HEK293 (cell line): Measurements from ENCODE around the gene APOL3.

Experiments used
- CTCF ChIA-PET: fragments of 350-600 bp; formaldehyde crosslinking; extraction: SDS; loops from one replicate; lab custom pipeline; 2021; ENCODE audit warnings: antibody characterized with exemption; lab: Yijun Ruan, JAX
- POLR2A ChIA-PET: fragments of 300-600 bp; formaldehyde crosslinking; extraction: SDS; loops from one replicate; lab custom pipeline; 2020; ENCODE audit warnings: antibody characterized with exemption, inconsistent platforms; lab: Yijun Ruan, JAX
- H3K27ac ChIP-seq: fragments of 200-500 bp; sonication (Bioruptor generic); 2 replicates; pipeline ENCODE4 v1.5.1; 2014; ENCODE audit warnings: low read depth, low read length, control low read depth, inconsistent platforms; ENCODE audit errors: extremely low read depth
- H3K36me3 ChIP-seq, 2 experiments: fragments of 200-500 bp in 1 of 2; sonication (Bioruptor generic) in 1 of 2; 1 replicate in 1 of 2; 2 replicates in 1 of 2; pipeline ENCODE4 v1.5.1; 2014 to 2017; ENCODE audit warnings: inconsistent platforms in 2 of 2, low read length in 2 of 2; ENCODE audit not compliant: control insufficient read depth in 2 of 2, insufficient read depth in 1 of 2
- H3K4me1 ChIP-seq: fragments of 200-500 bp; sonication (Bioruptor generic); 2 replicates; pipeline ENCODE4 v1.5.1; 2014; ENCODE audit warnings: mild to moderate bottlenecking, low read length, inconsistent platforms; ENCODE audit not compliant: control insufficient read depth, insufficient read depth
- H3K4me3 ChIP-seq: 2 replicates; pipeline ENCODE4 v1.5.1; 2011; ENCODE audit warnings: low read depth, mild to moderate bottlenecking, control low read depth, low read length, moderate library complexity
- H3K9me3 ChIP-seq: fragments of 200-500 bp; sonication (Bioruptor generic); 2 replicates; pipeline ENCODE4 v1.5.1; 2014; ENCODE audit warnings: low read depth, low read length, inconsistent platforms; ENCODE audit not compliant: control insufficient read depth, insufficient read depth
- KLF8 ChIP-seq: fragments of 450-650 bp; formaldehyde crosslinking; IDR thresholded peaks from 2 replicates; pipeline ENCODE4 v1.5.1; 2016; ENCODE audit warnings: missing biosample characterization, missing genetic modification characterization
- ZFP37 ChIP-seq: fragments of 450-650 bp; formaldehyde crosslinking; IDR thresholded peaks from 2 replicates; pipeline ENCODE4 v1.5.1; 2016; ENCODE audit warnings: missing biosample characterization, missing genetic modification characterization
- ZNF10 ChIP-seq: fragments of 450-650 bp; formaldehyde crosslinking; IDR thresholded peaks from 2 replicates; pipeline ENCODE4 v1.5.1; 2017; ENCODE audit warnings: missing biosample characterization, missing genetic modification characterization
- ZNF174 ChIP-seq: fragments of 450-650 bp; formaldehyde crosslinking; IDR thresholded peaks from 2 replicates; pipeline ENCODE4 v1.5.0; 2017; ENCODE audit warnings: missing biosample characterization, mild to moderate bottlenecking, missing genetic modification characterization
- ZNF223 ChIP-seq: fragments of 450-650 bp; formaldehyde crosslinking; IDR thresholded peaks from 2 replicates; pipeline ENCODE4 v1.5.1; 2016; ENCODE audit warnings: missing biosample characterization, missing genetic modification characterization
- ZNF266 ChIP-seq: fragments of 450-650 bp; formaldehyde crosslinking; IDR thresholded peaks from 2 replicates; pipeline ENCODE4 v1.5.1; 2016; ENCODE audit warnings: missing biosample characterization, missing genetic modification characterization, low read depth
- ZNF335 ChIP-seq: fragments of 450-650 bp; formaldehyde crosslinking; conservative IDR thresholded peaks from 2 replicates; pipeline ENCODE4 v1.5.1; 2016; ENCODE audit warnings: missing biosample characterization, missing genetic modification characterization
- ZNF350 ChIP-seq: fragments of 450-650 bp; formaldehyde crosslinking; IDR thresholded peaks from 2 replicates; pipeline ENCODE4 v1.5.0; 2017; ENCODE audit warnings: missing biosample characterization, mild to moderate bottlenecking, missing genetic modification characterization
- ZNF394 ChIP-seq: fragments of 450-650 bp; formaldehyde crosslinking; IDR thresholded peaks from 2 replicates; pipeline ENCODE4 v1.5.1; 2016; ENCODE audit warnings: missing biosample characterization, missing genetic modification characterization, mild to moderate bottlenecking, moderate library complexity, borderline replicate concordance
- ZNF510 ChIP-seq: fragments of 450-650 bp; formaldehyde crosslinking; IDR thresholded peaks from 2 replicates; pipeline ENCODE4 v1.5.1; 2018; ENCODE audit warnings: mild to moderate bottlenecking, missing genetic modification characterization, missing biosample characterization; ENCODE audit not compliant: insufficient replicate concordance
- ZNF76 ChIP-seq: fragments of 450-650 bp; formaldehyde crosslinking; IDR thresholded peaks from 2 replicates; pipeline ENCODE4; 2016; ENCODE audit warnings: low read depth, missing biosample characterization, missing genetic modification characterization, borderline replicate concordance
- ZSCAN30 ChIP-seq: fragments of 450-650 bp; IDR thresholded peaks from 2 replicates; pipeline ENCODE4 v1.5.1; 2018; ENCODE audit warnings: missing biosample characterization, mild to moderate bottlenecking, missing genetic modification characterization, moderate library complexity
- TF ChIP-seq, protein P1 (sequence below): fragments of 450-650 bp; IDR thresholded peaks from 2 replicates; pipeline ENCODE4 v1.5.1; 2018; ENCODE audit warnings: missing biosample characterization, missing genetic modification characterization
- TF ChIP-seq, protein P2 (sequence below): fragments of 450-650 bp; formaldehyde crosslinking; IDR thresholded peaks from 2 replicates; pipeline ENCODE4 v1.5.1; 2016; ENCODE audit warnings: missing biosample characterization, missing genetic modification characterization, low read depth
- TF ChIP-seq, protein P3 (sequence below): fragments of 450-650 bp; formaldehyde crosslinking; IDR thresholded peaks from 2 replicates; pipeline ENCODE4 v1.5.1; 2016; ENCODE audit warnings: missing biosample characterization, missing genetic modification characterization, borderline replicate concordance
- TF ChIP-seq, protein P4 (sequence below): fragments of 450-650 bp; formaldehyde crosslinking; optimal IDR thresholded peaks from 2 replicates; pipeline ENCODE3; 2016; ENCODE audit warnings: missing biosample characterization, mild to moderate bottlenecking, missing genetic modification characterization
- TF ChIP-seq, protein P5 (sequence below): fragments of 450-650 bp; formaldehyde crosslinking; IDR thresholded peaks from 2 replicates; pipeline ENCODE4 v1.5.1; 2016; ENCODE audit warnings: missing biosample characterization, missing genetic modification characterization, borderline replicate concordance

APOL3 gene

DNA sequence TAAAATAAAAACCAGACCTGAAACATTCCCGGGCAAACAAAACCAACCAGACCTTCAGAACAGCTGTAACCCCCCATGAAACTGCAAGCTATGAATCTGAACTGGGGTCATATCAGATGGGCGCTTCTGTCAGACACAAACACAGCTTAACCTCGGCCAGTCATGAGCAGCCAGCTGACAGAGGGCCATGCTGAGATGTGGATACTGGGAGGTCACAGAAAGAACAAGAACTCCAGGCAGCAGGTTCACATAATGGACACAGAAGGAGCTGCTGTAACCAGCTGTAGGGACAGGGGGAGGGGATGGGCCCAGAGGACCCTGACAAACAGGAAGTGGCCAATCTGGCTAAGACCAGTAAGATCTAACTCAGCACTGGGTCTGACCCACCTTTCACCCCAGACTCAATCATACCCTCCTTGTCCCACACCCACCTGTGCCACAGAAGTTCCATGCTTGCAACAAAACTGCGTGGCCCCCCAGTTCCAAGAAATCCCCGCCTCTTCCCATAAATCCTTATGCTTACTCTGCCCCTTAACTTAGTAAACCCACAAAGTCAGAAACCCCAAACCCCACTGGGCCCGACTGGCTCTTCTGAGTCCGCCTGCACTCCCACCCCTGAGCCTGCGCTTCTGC is 37.1 kb upstream of the APOL3 start (continued):
- TF ChIP-seq ZNF510 (tag by site-specific recombination) = no peak

DNA sequence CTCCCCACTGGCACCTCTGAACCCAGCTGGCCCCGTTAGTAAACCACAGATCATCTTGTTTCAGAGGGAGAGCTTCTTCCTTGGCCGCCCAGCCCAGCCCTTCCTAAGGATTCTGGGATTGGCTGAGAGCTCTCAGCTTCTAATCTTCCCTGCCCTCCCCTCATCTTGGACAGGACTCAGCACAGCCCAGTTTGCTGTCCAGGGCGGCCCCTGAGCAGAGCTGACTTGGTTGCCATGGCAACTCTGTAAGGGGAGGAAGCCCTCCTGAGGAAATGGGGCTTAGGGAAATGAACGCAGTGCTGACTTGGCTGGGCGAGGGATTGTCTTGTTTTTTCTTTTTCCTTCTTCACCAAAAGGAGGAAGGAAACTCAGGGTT is 36.5 kb upstream of the APOL3 start:
- no peaks in the 10 kb centered on the region for H3K36me3 ChIP-seq
- POLR2A ChIA-PET = no interaction called here
- H3K27ac ChIP-seq = no peak overlapping the region

DNA sequence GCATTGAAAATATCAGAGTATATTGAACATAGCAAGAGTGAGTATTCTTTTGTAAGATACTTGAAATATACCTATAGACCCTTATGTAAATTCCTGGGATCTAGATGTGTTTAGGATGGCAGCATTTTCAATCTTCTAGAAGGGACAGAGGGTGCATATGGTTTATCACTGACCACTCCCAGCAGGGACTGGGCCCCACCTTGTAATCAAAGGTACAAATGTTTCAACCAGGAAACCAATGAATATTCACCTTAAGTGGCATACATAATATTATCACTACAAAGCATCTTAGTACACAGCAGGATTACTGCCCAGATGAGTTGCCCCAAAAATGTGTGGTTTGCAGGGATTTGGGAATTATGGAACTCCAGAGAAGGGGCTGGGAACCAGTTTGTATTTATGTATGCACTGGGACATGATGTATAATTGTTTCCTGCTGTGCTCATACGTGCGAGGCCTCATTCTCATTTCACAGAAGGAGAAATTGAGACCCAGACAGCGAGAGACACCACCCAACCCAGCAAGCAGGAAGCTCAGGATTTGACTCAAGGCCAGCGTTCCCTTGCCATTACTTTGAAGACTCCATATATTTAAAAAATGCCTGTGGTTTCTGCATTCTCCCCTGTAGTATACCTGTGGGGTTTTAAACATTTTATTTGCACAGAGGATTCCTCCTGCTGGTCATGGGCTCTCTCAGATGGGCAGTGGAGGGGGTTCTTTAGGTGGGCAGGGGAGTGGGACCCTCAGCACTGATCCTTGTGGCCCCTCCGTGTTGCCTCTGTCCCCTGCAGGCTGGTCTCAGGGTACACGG is 35.9 kb upstream of the APOL3 start:
- no peak overlapping the region for H3K27ac ChIP-seq
- no peak overlapping the region for H3K4me3 ChIP-seq
- no peaks in the 10 kb centered on the region for H3K9me3 ChIP-seq
- H3K4me1 ChIP-seq = no peaks in the 10 kb centered on the region
- TF ChIP-seq, protein P1, sequence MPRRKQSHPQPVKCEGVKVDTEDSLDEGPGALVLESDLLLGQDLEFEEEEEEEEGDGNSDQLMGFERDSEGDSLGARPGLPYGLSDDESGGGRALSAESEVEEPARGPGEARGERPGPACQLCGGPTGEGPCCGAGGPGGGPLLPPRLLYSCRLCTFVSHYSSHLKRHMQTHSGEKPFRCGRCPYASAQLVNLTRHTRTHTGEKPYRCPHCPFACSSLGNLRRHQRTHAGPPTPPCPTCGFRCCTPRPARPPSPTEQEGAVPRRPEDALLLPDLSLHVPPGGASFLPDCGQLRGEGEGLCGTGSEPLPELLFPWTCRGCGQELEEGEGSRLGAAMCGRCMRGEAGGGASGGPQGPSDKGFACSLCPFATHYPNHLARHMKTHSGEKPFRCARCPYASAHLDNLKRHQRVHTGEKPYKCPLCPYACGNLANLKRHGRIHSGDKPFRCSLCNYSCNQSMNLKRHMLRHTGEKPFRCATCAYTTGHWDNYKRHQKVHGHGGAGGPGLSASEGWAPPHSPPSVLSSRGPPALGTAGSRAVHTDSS (tag by site-specific recombination) = no peak
- no peak for TF ChIP-seq KLF8 (tag by site-specific recombination)
- no peak for TF ChIP-seq ZSCAN30 (tag by site-specific recombination)
- TF ChIP-seq, protein P2, sequence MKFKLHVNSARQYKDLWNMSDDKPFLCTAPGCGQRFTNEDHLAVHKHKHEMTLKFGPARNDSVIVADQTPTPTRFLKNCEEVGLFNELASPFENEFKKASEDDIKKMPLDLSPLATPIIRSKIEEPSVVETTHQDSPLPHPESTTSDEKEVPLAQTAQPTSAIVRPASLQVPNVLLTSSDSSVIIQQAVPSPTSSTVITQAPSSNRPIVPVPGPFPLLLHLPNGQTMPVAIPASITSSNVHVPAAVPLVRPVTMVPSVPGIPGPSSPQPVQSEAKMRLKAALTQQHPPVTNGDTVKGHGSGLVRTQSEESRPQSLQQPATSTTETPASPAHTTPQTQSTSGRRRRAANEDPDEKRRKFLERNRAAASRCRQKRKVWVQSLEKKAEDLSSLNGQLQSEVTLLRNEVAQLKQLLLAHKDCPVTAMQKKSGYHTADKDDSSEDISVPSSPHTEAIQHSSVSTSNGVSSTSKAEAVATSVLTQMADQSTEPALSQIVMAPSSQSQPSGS (tag by site-specific recombination) = no peak
- TF ChIP-seq, protein P3, sequence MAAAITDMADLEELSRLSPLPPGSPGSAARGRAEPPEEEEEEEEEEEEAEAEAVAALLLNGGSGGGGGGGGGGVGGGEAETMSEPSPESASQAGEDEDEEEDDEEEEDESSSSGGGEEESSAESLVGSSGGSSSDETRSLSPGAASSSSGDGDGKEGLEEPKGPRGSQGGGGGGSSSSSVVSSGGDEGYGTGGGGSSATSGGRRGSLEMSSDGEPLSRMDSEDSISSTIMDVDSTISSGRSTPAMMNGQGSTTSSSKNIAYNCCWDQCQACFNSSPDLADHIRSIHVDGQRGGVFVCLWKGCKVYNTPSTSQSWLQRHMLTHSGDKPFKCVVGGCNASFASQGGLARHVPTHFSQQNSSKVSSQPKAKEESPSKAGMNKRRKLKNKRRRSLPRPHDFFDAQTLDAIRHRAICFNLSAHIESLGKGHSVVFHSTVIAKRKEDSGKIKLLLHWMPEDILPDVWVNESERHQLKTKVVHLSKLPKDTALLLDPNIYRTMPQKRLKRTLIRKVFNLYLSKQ (tag by site-specific recombination) = no peak
- TF ChIP-seq ZNF174 (tag by site-specific recombination) = no peak
- TF ChIP-seq, protein P4, sequence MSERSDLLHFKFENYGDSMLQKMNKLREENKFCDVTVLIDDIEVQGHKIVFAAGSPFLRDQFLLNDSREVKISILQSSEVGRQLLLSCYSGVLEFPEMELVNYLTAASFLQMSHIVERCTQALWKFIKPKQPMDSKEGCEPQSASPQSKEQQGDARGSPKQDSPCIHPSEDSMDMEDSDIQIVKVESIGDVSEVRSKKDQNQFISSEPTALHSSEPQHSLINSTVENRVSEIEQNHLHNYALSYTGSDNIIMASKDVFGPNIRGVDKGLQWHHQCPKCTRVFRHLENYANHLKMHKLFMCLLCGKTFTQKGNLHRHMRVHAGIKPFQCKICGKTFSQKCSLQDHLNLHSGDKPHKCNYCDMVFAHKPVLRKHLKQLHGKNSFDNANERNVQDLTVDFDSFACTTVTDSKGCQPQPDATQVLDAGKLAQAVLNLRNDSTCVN (tag by site-specific recombination) = no peak
- no peak for TF ChIP-seq ZNF266 (tag by site-specific recombination)
- TF ChIP-seq, protein P5, sequence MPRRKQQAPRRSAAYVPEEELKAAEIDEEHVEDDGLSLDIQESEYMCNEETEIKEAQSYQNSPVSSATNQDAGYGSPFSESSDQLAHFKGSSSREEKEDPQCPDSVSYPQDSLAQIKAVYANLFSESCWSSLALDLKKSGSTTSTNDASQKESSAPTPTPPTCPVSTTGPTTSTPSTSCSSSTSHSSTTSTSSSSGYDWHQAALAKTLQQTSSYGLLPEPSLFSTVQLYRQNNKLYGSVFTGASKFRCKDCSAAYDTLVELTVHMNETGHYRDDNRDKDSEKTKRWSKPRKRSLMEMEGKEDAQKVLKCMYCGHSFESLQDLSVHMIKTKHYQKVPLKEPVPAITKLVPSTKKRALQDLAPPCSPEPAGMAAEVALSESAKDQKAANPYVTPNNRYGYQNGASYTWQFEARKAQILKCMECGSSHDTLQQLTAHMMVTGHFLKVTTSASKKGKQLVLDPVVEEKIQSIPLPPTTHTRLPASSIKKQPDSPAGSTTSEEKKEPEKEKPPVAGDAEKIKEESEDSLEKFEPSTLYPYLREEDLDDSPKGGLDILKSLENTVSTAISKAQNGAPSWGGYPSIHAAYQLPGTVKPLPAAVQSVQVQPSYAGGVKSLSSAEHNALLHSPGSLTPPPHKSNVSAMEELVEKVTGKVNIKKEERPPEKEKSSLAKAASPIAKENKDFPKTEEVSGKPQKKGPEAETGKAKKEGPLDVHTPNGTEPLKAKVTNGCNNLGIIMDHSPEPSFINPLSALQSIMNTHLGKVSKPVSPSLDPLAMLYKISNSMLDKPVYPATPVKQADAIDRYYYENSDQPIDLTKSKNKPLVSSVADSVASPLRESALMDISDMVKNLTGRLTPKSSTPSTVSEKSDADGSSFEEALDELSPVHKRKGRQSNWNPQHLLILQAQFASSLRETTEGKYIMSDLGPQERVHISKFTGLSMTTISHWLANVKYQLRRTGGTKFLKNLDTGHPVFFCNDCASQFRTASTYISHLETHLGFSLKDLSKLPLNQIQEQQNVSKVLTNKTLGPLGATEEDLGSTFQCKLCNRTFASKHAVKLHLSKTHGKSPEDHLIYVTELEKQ = no peak
- no peak for TF ChIP-seq ZNF10 (tag by site-specific recombination)
- no peak for TF ChIP-seq ZNF350
- TF ChIP-seq ZNF335 (tag by site-specific recombination) = no peak
- no peak for TF ChIP-seq ZNF76 (tag by site-specific recombination)
- TF ChIP-seq ZNF223 (tag by site-specific recombination) = no peak
- TF ChIP-seq ZFP37 (tag by site-specific recombination) = no peak
- TF ChIP-seq ZNF394 (tag by site-specific recombination) = no peak
- ChIA-PET POLR2A (interaction anchor here (1.1 kb wide), 1 partner anchor 8 kb away, joined by 3 read pairs; no protein-coding TSS in a partner anchor), CTCF (interaction anchor here (0.6 to 6.9 kb wide), 11 partner anchors 11 to 290 kb away, joined by 3 to 60 read pairs (median 10); partner anchors contain the start of gene APOL2)
- H3K36me3 ChIP-seq = no peaks in the 10 kb centered on the region

More for the DNA sequence above, 36.5 kb upstream of the APOL3 start:
- H3K4me1 ChIP-seq = no peaks in the 10 kb centered on the region
- H3K4me3 ChIP-seq = no peak overlapping the region
- CTCF ChIA-PET = interaction anchor here (1.0 to 6.9 kb wide), 7 partner anchors 11 to 290 kb away, joined by 3 to 60 read pairs (median 10); no protein-coding TSS in a partner anchor
- TF ChIP-seq ZNF335 (tag by site-specific recombination) (peak; percentile 39; the same call in 1 of the 2 replicates), ZNF174 (tag by site-specific recombination) (no peak)
- H3K9me3 ChIP-seq = no peaks in the 10 kb centered on the region
